Brain microvascular endothelial cell (primary cell): ENCODE measurements around the gene BTBD9.

ENCODE experiments used
- DNase-seq: peaks from one replicate; pipeline ENCODE4 v3.0.0-alpha.2; 2020
- H3K27ac ChIP-seq: fragments of 250-450 bp; sonication (Bioruptor Pico); 2 replicates; pipeline ENCODE4 v1.5.1; 2020; ENCODE audit warnings: mild to moderate bottlenecking, moderate library complexity
- H3K27me3 ChIP-seq: fragments of 250-450 bp; sonication (Bioruptor Pico); replicated peaks from 2 replicates; pipeline ENCODE4 v1.5.1; 2020; ENCODE audit warnings: mild to moderate bottlenecking
- H3K36me3 ChIP-seq: fragments of 250-450 bp; sonication (Bioruptor Pico); replicated peaks from 2 replicates; pipeline ENCODE4 v1.5.1; 2020; ENCODE audit warnings: mild to moderate bottlenecking
- H3K4me3 ChIP-seq: 2 replicates; pipeline ENCODE4 v1.5.1; 2011; ENCODE audit warnings: low read depth, mild to moderate bottlenecking, control low read depth, low read length, moderate library complexity
- CTCF ChIP-seq: IDR thresholded peaks from 2 replicates; pipeline ENCODE4 v1.5.1; 2011; ENCODE audit warnings: low read depth, mild to moderate bottlenecking, moderate library complexity, low read length, control low read depth, inconsistent platforms; ENCODE audit errors: missing control alignments
- in situ Hi-C: cut with HindIII; loops from 2 replicates; pipeline ENCODE4 v1.10.0; 2017; ENCODE audit warnings: low sequenced_read_pairs, low pct_ligation_motif_present

Gene BTBD9

GRCh38 chr6:38320358-38320757, 319.4 kb downstream of the BTBD9 start:
- DNase-seq = no peak
- Histone ChIP-seq H3K27ac (no peak overlapping the region), H3K36me3 (no peaks in the 10 kb centered on the region), H3K27me3 (no peaks in the 10 kb centered on the region), H3K4me3 (no peak overlapping the region)
- no peak for TF ChIP-seq CTCF
- in situ Hi-C loops = no loop called here

GRCh38 chr6:38319256-38320212, 320.2 kb downstream of the BTBD9 start:
- in situ Hi-C loops = no loop called here

GRCh38 chr6:38316099-38316868, 323.4 kb downstream of the BTBD9 start:
- Histone ChIP-seq H3K4me3 (no peak overlapping the region), H3K27ac (no peak overlapping the region), H3K36me3 (no peaks in the 10 kb centered on the region), H3K27me3 (no peaks in the 10 kb centered on the region)
- no peak for DNase-seq
- in situ Hi-C loops = no loop called here
- TF ChIP-seq CTCF = no peak

More at GRCh38 chr6:38319256-38320212, 320.2 kb downstream of the BTBD9 start:
- no peaks in the 10 kb centered on the region for H3K36me3 ChIP-seq
- no peaks in the 10 kb centered on the region for H3K27me3 ChIP-seq
- no peak overlapping the region for H3K4me3 ChIP-seq
- TF ChIP-seq CTCF = no peak
- no peak overlapping the region for H3K27ac ChIP-seq
- DNase-seq = no peak

- TF ChIP-seq CTCF = no peak
- Histone ChIP-seq H3K27ac (no peak overlapping the region), H3K27me3 (no peaks in the 10 kb centered on the region), H3K36me3 (no peaks in the 10 kb centered on the region), H3K4me3 (no peak overlapping the region)
- in situ Hi-C loops = no loop called here
- DNase-seq = no peak
Observed at GRCh38 chr6:38311201-38311600, 328.5 kb downstream of the BTBD9 start.

- H3K4me3 ChIP-seq = no peak overlapping the region
- no peaks in the 10 kb centered on the region for H3K36me3 ChIP-seq
- in situ Hi-C loops = no loop called here
- no peak for DNase-seq
- TF ChIP-seq CTCF = no peak
- no peaks in the 10 kb centered on the region for H3K27me3 ChIP-seq
- H3K27ac ChIP-seq = no peak overlapping the region
Observed at GRCh38 chr6:38310061-38310460, 329.7 kb downstream of the BTBD9 start.
